HG03460 (cell line): ENCODE results near the gene TMEM87A.
"Not testable (repeated sequence)": the region's sequence is repeated elsewhere in the genome, so short reads cannot be mapped to it uniquely, and the experiment has no call there.

Source experiments
- ATAC-seq: cut with Tn5 transposase; IDR thresholded peaks from one replicate; pipeline ENCODE4 v1.9.1; 2021; ENCODE audit not compliant: unreplicated experiment

The TMEM87A gene

DNA sequence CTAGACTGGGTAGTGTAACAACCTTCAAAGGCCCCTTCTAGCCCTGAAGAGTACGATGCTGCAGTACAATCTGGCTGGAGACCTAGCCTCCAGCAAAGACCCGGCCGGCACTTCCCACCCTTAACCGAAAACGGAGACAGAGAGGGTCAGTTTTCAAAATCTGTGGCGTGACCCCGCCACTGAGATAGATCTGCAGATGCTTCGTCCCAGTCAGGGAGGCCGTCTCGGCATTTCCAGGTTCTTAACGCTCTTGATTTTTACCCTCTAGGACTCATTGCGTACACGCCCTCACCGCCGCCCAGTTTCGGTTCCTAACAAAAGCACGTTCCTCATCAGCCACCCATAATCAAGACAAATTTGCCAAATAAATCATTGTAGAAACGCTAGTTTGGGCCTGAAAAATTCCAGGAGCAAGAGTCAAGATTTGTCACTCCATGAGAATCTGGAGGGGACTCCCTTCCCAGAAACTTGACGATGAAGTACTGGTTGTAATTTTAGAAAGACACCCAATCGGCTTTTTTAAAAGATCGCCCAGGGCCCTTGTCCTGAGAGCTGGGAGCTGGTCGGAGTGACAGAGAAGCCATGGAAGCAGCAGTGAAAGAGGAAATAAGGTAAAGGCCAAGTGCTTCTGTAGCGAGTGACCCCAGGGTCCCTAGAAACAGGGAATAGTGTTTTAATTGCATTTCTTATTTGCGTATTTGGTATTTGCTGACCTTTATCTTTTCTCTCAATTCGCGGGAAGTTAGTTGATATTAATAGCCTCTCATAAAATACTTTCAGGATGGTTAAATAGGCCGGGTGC is 868 bp upstream of the TMEM87A start:
- peak; percentile 27 for ATAC-seq

GRCh38 chr15:42270996-42271395 is 2.2 kb downstream of the TMEM87A start:
- ATAC-seq = no peak

DNA sequence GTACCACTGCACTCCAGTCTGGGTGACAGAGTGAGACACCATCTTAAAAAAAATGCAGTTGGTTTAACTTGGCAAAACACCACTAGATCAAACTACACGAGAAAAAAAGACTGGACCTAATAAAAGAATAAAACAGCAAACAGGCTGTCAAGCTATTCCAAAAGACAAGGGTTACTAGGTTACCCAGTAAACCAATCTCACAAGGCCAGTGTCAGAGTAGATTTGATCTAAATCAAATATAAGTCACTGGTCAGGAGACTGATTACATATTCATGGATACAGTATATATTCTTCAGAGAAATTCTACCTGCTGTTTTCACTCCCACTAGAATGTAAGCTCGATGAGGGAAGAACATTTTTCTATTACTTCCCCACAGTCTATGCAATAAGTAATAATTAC is 2.7 kb downstream of the TMEM87A start:
- ATAC-seq = no peak

DNA sequence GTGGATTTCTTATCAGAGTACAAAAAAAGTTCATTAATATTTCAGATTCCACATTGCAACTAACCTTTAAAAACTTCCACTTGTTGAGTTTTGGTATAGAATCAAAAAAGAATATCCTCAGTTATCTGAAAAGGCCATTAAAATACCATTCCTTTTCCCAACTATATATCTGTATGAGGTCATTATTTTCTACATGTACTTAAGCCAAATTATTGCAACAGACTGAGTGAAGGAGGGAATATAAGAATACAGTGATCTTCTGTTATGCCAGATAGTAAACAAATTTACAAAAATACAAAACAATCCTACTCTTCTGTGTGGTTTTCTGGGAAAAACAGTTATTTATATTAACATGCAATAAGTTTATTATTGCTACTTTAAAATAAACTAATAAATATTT is 5.9 kb downstream of the TMEM87A start:
- no peak for ATAC-seq

DNA sequence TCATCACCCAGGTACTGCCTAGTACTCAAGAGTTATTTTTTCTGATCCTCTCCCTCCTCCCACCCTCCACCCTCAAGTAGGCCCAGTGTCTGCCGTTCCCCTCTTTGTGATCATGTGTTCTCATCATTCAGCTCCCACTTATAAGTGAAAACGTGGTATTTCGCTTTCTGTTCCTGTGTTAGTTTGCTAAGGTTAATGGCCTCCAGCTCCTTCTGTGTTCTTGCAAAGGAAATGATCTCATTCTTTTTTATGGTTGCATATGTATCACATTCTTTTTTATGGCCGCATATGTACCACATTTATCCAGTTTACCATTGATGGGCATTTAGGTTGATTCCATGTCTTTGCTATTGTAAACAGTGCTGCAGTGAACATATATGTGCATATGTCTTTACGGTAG is 8.4 kb downstream of the TMEM87A start:
- ATAC-seq = no peak

- no peak for ATAC-seq
These were observed 19.9 kb downstream of the TMEM87A start for GRCh38 chr15:42253300-42253699.

DNA sequence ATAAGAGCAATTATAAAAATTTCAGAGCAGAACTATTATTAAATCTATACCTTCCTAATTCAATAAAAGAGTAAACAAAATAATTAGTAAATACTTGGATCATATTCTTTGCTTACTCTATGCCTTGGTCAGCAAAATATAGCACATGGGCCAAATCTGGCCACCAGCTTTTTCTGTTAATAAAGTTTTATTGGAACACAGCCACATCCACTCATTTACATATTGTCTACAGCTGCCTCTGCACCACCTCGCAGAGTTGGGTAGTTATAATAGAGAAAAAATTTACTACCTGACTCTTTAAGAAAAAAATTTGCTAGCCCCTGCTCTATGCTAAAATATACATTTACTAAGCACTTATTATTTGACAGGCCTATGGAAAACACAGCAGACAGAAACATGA is 32.4 kb downstream of the TMEM87A start:
- no peak for ATAC-seq

- no peak for ATAC-seq
These were observed 33.6 kb downstream of the TMEM87A start for GRCh38 chr15:42239528-42240182.

DNA sequence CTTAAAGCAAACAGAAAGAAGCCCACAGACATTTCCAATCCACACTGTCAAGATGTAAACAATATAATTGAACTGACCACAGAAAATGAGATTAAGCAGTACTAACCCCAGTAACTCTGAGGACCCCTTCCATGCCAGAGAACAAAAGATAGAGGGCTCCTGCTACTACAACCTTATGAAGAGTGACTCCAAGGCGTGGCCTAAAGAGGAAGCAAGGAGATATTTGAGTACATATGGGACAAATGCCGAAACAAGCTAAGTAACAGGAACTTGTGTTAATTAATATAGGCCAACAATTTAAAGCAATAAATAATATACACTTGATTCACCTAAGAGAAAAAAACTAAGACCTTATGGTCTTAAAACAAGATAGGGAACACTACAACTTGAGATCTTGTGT is 40.1 kb downstream of the TMEM87A start:
- ATAC-seq = no peak

DNA sequence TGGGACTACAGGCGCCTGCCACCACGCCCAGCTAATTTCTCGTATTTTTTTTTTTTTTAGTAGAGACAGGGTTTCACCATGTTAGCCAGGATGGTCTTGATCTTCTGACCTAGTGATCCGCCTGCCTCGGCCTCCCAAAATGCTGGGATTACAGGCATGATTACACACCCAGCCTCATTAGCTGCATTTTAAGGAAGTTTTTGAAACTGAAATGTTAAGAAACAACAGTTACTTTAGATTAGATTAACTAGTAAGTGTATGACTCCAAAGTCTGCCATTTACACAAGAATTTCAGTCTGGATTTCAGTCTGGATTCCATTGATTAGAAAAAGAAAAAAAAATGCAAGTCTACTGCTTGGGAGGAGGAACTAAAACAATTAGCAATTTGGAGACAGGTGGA is 40.6 kb downstream of the TMEM87A start:
- no peak for ATAC-seq

DNA sequence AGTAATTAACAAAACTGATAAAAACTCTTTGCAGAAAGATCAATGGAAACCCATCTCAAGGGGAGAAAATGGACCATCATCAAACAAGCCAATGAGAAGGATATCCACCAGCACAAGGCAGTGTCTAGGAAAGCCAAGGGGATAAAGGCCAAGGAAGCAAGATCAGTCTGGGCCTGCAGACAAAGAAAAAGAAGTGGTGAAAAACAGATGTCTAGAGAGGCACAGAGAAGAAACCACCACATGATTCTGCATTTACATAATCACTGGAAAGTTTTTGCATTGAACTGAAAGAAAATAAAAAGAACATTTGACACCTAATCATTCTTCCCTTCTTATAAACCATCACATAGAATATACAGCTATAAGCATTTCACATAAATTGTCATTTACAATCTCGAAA is 42.1 kb downstream of the TMEM87A start:
- ATAC-seq = no peak

DNA sequence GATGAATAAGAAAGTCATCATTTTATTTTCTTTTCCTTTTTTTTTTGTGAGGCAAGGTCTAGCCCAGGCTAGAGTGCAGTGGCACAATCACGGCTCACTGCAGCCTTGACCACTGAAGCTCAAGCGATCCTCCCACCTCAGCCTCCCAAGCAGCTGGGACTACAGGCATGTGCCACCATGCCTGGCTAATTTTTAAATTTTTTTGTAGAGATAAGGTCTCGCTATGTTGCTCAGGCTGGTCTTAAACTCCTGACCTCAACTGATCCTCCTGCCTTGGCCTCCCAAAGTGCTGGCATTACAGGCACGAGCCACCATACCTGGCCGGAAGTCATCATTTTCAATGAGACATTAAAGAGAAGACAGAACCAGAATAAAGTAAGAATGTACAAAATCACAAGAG is 44.3 kb downstream of the TMEM87A start:
- ATAC-seq = not testable (repeated sequence)

DNA sequence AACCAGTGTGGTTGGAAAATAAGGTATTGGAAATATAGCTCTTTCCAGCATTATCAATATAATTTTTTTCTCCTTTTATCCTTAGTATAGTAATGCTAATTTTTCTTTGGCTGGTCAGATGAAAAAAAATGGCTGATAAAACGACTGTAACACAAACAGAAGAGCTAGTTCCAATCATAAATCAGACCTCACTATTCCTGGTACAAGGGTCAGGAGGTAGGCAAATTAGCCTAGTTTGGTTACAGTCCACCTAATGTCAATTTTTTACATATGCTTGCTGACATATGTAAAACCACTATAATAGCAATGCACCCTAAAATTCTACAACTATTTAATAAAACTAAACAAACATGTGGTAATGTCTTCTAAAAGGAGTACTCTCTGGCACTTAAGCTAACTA is 45.2 kb downstream of the TMEM87A start:
- ATAC-seq = no peak

GRCh38 chr15:42226648-42227047 is 46.6 kb downstream of the TMEM87A start:
- ATAC-seq = no peak

GRCh38 chr15:42220216-42220615 is 53.0 kb downstream of the TMEM87A start:
- ATAC-seq = no peak

DNA sequence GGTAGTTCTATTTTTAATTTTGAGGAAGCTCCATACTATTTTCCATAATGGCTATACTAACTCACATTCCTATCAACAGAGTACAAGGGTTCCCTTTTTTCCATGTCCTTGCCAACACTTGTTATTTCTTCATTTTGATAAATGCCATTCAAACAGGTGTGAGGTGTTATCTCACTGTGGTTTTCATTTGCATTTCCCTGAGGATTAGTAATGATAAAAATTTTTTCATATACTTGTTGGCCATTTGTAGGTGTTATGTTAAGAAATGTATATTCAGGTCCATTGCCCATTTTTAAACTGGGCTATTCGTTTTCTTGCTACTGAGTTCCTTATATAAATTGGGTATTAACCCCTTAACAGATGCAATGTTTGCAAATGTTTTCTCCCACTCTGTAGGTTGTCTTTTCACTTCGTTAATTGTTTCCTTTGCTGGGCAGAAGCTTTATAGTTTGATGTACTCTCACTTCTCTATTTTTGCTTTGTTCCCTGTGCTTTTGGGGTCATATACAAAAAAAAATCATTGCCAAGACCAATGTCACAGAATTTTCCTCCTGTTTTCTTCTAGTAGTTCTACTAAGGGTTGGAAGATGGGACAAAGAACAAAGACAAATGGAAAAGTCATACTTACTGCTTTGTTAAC is 54.2 kb downstream of the TMEM87A start:
- ATAC-seq = no peak

- ATAC-seq = no peak
These were observed 55.7 kb downstream of the TMEM87A start for GRCh38 chr15:42217568-42217967.

DNA sequence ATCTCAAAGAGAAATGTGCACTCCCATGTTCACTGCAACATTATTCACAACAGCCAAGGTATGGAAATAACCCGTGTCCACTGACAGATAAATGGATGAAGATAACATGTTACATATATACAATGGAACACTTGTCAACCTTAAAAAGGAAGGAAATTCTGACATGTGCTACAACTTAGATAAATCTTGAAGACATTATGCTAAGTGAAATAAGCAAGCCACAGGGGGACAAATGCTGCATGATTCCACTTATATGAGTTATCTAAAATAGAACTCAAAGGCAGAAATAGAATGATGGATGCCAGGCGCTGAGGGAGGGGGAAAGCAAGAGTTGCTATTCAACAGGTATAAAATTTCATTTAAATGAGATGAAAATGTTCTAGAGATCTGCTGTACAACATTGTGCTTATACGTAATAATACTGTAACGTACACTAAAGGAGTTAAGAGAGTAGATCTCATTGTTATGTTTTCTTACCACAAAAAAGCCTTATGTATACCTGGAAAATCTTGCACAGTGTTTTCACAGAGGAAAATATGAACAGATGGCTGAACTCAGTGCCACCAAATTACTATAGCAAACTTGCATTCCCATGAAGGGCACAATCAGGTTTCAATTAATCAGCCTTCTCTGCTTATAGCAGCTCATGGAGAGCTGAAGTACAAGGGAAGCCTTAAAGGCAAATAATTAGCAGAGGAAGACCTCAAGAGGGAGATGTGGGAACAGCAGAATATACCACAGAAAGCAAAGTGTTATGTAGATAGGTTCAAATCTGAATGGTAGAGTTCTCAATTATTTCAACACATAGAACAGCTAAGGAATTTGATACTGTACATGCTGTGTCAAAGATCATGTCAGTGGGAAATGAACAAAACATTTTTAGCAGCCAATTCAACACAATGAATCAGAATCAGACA is 57.1 kb downstream of the TMEM87A start:
- no peak for ATAC-seq

- no peak for ATAC-seq
These were observed 58.6 kb downstream of the TMEM87A start for GRCh38 chr15:42214600-42214999.

- ATAC-seq = no peak
These were observed 59.7 kb downstream of the TMEM87A start for GRCh38 chr15:42213511-42213910.

DNA sequence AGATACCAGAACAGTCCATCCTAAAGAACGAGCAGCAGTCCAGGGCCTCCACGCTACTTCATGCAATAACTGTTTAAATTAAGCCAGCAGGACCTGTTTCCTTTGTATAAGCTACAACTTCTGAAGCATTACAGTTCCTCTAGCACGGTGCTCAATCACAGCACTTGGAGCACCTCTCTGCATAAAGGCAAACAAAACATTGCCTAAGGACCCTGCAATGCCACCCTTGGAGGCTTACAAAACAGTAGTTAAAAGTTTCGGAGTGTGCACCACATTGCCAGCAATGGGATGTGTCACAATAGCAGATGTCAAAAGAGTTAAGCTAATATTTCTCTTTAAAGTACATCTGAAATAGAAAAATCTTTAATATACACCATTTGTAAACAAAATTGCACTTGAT is 62.5 kb downstream of the TMEM87A start:
- ATAC-seq = no peak
